ENCODE measurements around the gene TUBB4A. TPM values are rescaled to one million over a fixed set of nuclear protein-coding genes. Genes with fewer than 3 reads are reported as not detected.

The TUBB4A gene
- total RNA-seq, 2 donors from 2014 or later, result 3.0 to 3.4 TPM

DNA sequence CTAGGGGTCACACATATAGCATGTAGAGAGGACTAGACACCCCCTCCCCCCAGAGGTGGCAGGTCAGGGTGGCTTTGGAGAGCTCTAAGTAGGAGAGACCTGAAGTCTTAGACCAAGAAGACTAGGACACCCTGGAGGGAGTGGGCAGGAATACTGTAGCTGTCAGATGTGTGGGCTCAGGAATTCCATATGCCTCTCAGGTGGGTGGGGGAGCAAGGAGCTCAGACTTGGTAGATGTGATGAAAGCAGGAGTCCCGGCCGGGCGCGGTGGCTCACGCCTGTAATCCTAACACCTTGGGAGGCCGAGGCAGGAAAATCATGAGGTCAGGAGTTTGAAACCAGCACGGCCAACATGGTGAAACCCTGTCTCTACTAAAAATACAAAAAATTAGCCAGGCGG lies 36.4 kb downstream of the TUBB4A start:
- DNase-seq (no peak), ATAC-seq (no peak)
- Histone ChIP-seq H3K9me3 (no peaks in the 10 kb centered on the region), H3K4me1 (peaks cover 13% of the 10 kb centered on the region), H3K36me3 (replicated peaks in 1 of 2; ENCODE audit: insufficient read depth in 1 of 2, low read depth in 2 of 2) (peaks cover 0 to 3% of the 10 kb centered on the region in 2 donors), H3K27ac (no peak overlapping the region), H3K27me3 (no peaks in the 10 kb centered on the region), H3K4me3 (no peak overlapping the region)
- intact Hi-C loops (cut with DNase I), result no loop called here
- TF ChIP-seq, protein P1, sequence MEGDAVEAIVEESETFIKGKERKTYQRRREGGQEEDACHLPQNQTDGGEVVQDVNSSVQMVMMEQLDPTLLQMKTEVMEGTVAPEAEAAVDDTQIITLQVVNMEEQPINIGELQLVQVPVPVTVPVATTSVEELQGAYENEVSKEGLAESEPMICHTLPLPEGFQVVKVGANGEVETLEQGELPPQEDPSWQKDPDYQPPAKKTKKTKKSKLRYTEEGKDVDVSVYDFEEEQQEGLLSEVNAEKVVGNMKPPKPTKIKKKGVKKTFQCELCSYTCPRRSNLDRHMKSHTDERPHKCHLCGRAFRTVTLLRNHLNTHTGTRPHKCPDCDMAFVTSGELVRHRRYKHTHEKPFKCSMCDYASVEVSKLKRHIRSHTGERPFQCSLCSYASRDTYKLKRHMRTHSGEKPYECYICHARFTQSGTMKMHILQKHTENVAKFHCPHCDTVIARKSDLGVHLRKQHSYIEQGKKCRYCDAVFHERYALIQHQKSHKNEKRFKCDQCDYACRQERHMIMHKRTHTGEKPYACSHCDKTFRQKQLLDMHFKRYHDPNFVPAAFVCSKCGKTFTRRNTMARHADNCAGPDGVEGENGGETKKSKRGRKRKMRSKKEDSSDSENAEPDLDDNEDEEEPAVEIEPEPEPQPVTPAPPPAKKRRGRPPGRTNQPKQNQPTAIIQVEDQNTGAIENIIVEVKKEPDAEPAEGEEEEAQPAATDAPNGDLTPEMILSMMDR (IDR thresholded peaks at IDR 0.05), result no peak
- no peak for TF ChIP-seq POLR2A (IDR thresholded peaks at IDR 0.05)
- 91 to 95% methylated on average over 7 to 8 of the region's 8 CpGs for WGBS, 2 donors

- TF ChIP-seq POLR2A (IDR thresholded peaks at IDR 0.05), result no peak
- TF ChIP-seq, protein P1 (IDR thresholded peaks at IDR 0.05), result no peak
- Histone ChIP-seq H3K4me1 (peaks cover 13% of the 10 kb centered on the region), H3K4me3 (peak overlapping the region; percentile 68 to 87), H3K36me3 (replicated peaks in 1 of 2; ENCODE audit: insufficient read depth in 1 of 2, low read depth in 2 of 2) (peaks cover 0 to 3% of the 10 kb centered on the region in 2 donors), H3K27ac (peak overlapping the region; percentile 88 to 99 (median 94)), H3K27me3 (no peaks in the 10 kb centered on the region), H3K9me3 (no peaks in the 10 kb centered on the region)
- DNase-seq (no peak), ATAC-seq (no peak)
- intact Hi-C loops (cut with DNase I), result no loop called here
- 12 to 13% methylated on average over 9 of the region's 9 CpGs for WGBS, 2 donors
Measured at GRCh38 chr19:6465006-6465405, 37.1 kb downstream of the TUBB4A start.

DNA sequence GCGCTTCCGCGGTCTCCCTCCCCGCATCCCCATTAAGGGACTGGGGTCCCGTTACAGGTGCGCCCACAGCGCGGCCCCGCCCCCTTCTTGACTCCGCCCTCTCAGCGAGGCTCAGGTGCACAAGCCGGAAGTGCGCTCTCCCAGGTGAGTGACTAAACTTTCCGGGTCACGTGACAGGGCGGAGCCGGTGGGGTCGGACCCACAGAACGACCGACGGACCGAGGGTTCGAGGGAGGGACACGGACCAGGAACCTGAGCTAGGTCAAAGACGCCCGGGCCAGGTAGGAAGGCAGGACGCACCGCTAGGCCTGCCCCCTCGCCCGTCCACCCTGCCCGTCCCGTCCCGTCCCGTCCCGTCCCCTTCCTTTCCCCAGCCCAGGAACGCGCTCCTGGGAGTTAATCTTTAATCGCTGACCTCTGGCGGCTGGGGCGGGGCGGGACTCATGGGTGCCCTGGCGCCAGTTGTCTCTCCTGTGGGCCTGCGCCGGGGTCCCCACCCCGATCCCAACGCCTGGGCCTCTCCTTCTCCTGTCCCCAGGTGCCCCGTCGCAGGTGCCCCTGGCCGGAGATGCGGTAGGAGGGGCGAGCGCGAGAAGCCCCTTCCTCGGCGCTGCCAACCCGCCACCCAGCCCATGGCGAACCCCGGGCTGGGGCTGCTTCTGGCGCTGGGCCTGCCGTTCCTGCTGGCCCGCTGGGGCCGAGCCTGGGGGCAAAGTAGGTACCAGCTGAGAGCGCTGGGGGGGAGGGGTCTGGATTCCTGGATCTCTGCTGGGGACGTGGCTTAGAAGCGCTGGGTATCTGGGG lies 37.8 kb downstream of the TUBB4A start, which contains the start of gene CRB3:
Gene CRB3 (plus strand): TSS at position 202 of the 804 bp plus-strand sequence. CDS start 431 bp downstream, at position 633.
- peak; percentile 69 for ATAC-seq
- H3K4me3 ChIP-seq, result peak within 1 kb of the TSS; percentile 68 to 87
- DNase-seq, result peak; percentile 97 to 99 (median 97)
- TF ChIP-seq POLR2A (IDR thresholded peaks at IDR 0.05), result peak; percentile 50 to 83 (median 81)
- TF ChIP-seq, protein P1 (IDR thresholded peaks at IDR 0.05), result peak in 1 of 7 experiments; percentile 7
- peaks cover 13% of the 10 kb centered on the region for H3K4me1 ChIP-seq
- H3K36me3 ChIP-seq (replicated peaks in 1 of 2; ENCODE audit: insufficient read depth in 1 of 2, low read depth in 2 of 2), result peaks cover 0 to 3% of the 10 kb centered on the region in 2 donors
- peak within 1 kb of the TSS; percentile 88 to 99 (median 94) for H3K27ac ChIP-seq
- intact Hi-C loops (cut with DNase I), result no loop called here
- no peaks in the 10 kb centered on the region for H3K27me3 ChIP-seq
- no peaks in the 10 kb centered on the region for H3K9me3 ChIP-seq
- WGBS, 2 donors, result 1 to 4% methylated on average over 10 to 64 of the region's 65 CpGs

DNA sequence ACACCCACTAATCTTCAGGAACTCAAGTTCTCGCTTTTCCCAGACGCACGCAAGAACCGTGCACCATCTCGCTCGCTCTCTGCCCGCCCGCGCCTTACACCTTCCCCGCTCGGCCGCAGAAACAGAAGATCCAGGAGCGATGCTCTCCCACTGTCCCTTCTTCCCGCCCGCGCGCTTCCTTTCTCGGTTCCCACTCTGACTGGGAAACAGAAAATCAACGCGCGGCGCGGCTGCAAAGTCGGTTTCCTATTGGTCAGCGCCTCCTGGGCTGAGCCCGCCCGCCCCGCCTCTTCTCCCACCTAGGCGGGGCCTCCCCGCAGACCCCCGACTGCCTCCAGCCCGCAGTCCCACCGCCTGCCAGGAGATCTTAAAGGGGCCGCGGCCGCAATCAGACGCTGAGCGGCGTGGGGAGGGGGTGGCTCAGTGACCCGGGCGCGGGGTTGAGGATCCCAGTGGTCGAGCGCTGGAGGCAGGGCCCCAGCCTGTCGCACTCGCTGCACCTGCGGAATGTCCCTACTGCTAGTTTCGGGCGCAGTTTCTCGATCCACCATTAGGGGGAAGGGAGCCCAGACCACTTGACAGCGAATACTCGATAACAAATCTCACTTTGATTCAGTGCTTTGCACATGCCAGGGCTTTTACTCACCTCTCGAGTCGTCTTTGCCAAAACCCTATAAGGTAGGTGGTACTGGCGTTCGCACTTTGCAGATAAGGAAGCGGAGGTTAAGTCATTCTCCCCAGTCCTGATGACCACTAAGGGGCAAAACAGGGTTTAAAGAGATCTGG lies 41.8 kb downstream of the TUBB4A start:
- TF ChIP-seq, protein P1 (IDR thresholded peaks at IDR 0.05), result peak; percentile 43 to 84 (median 77)
- TF ChIP-seq POLR2A (IDR thresholded peaks at IDR 0.05), result peak; percentile 53 to 88 (median 83)
- peak; percentile 96 to 97 (median 96) for DNase-seq
- intact Hi-C loops (cut with DNase I), result no loop called here
- peak; percentile 81 for ATAC-seq
- Histone ChIP-seq H3K4me1 (peaks cover 17% of the 10 kb centered on the region), H3K4me3 (peak overlapping the region; percentile 8 to 56), H3K27me3 (no peaks in the 10 kb centered on the region), H3K27ac (peak overlapping the region; percentile 92 to 98 (median 96)), H3K9me3 (no peaks in the 10 kb centered on the region), H3K36me3 (replicated peaks in 1 of 2; ENCODE audit: insufficient read depth in 1 of 2, low read depth in 2 of 2) (no peaks in the 10 kb centered on the region)
- 0 to 1% methylated on average over 27 to 57 of the region's 57 CpGs for WGBS, 2 donors
